ENCODE data around the gene CDKN2A. TPM values are rescaled to one million over a fixed set of nuclear protein-coding genes. Genes with fewer than 3 reads are reported as not detected.
A peak's percentile ranks its signal among the peaks of the same experiment; 100 is the strongest.

The CDKN2A gene
- total RNA-seq, 8 experiments from 2014 or later = 10.1 to 54.7 (median 23.1) TPM

DNA sequence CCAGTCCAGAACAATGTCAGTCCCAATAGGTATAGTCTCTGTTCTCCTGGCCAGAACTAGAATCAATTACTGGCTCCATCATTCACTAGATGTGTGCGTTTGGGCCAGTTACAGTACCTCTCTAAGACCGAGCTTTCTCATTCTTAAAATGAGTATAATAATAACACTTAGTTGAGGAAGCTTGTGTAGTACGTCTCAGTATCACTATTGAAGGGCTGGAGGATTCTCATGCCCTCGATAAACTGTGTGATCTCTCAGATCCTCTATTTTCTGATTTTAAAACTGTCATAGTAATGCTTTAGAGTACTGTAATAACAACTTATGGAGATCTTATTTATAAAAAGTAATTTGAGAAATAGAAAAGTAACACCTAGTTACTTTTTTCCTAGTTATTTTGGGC lies 50.7 kb downstream of the CDKN2A start:
- H3K4me1 ChIP-seq (replicated peaks in 1 of 2) = no peaks in the 10 kb centered on the region
- no peak overlapping the region for H3K27ac ChIP-seq
- in situ Hi-C loops (cut with MboI; ENCODE audit: low pct_unique_long_range_greater_than_20kb in 2 of 9, low sequenced_read_pairs in 9 of 9, unreplicated experiment in 9 of 9) = no loop called here
- 52 to 85% (median 73%) methylated on average over 2 to 4 of the region's 4 CpGs; no CpG with 5 or more reads in 3 of the 10 experiments for WGBS, 10 experiments
- no peak overlapping the region for H3K4me3 ChIP-seq
- no peak for ATAC-seq (replicated peaks in 6 of 8)

DNA sequence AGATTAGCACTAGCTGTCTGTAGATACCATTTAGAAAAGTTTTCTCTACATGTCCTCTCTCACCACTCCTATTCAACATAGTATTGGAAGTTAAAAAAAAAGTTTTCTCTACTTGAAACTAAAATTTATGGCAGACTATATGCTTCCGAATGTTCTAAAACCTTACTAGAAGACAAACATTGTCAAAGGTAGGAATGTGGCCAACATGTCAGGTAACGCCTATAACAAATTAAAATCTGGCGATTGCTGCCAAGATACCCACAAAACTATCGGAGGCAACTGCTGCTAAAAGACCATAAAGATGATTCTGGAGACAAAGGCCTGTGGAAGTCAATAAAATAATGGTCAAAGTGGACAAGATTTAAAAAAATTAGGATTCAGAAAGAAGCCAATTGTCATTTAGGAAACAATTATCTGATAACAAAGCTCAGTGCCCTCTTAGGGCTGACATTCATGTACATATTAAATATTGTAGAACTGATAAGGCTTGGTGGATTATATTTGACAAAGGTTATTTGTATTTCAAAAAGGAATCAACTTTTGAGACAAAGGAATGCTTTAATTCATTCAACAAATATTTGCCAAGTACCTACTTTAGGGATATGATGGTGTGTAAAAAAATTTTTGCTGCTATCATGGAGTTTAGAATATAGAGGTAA lies 52.7 kb downstream of the CDKN2A start:
- ATAC-seq (replicated peaks in 6 of 8) = no peak
- Histone ChIP-seq H3K4me3 (no peak overlapping the region), H3K27ac (no peak overlapping the region), H3K4me1 (replicated peaks in 1 of 2) (no peaks in the 10 kb centered on the region)
- 69 to 100% (median 95%) methylated on average over 1 to 4 of the region's 4 CpGs for whole genome bisulfite sequencing, 10 experiments
- in situ Hi-C loops (cut with MboI; ENCODE audit: low pct_unique_long_range_greater_than_20kb in 2 of 9, low sequenced_read_pairs in 9 of 9, unreplicated experiment in 9 of 9) = no loop called here

DNA sequence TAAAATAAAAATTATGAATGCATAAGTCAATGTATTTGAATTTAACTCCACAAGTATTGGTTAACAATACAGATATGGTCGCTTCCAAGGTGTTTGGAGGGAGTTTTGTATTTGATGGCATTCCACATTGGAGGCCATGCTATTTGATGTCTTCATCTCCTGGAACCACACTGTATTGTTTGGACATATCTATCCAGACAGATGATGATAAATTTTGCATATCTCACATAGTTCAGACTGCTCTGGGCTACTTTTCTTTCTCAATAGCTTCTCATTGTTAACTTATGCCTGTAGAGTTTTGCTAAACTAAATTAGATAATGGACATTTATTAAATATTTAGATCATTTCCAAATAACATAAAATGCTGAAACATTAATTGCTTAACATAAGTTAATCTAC lies 58.0 kb downstream of the CDKN2A start:
- WGBS, 10 experiments = 67 to 86% (median 74%) methylated on average over 1 of the region's 1 CpG; no CpG with 5 or more reads in 4 of the 10 experiments
- Histone ChIP-seq H3K4me1 (replicated peaks in 1 of 2) (no peaks in the 10 kb centered on the region), H3K27ac (no peak overlapping the region), H3K4me3 (no peak overlapping the region)
- in situ Hi-C loops (cut with MboI; ENCODE audit: low pct_unique_long_range_greater_than_20kb in 2 of 9, low sequenced_read_pairs in 9 of 9, unreplicated experiment in 9 of 9) = no loop called here
- ATAC-seq (replicated peaks in 6 of 8) = no peak

DNA sequence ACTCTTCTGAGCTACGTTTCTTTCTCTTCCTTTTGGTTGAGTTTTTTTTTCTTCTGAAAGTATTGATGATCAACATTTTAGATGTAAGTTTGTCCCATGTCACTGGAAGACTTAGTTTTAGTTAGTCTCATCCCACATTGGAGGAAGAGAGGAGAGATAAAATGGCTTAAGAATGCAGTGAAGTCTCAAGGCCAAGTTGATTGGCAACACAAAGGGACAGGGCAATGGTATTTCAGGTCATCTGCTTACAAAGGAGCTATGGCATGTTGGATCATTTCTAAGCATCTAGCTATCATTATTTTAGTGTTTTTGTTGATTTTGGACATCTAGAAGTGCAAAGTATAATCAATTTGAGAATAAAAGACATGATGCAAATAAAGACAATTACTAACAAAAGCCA lies 58.6 kb downstream of the CDKN2A start:
- no peak overlapping the region for H3K4me3 ChIP-seq
- ATAC-seq (replicated peaks in 6 of 8) = no peak
- H3K27ac ChIP-seq = no peak overlapping the region
- 40 to 100% (median 75%) methylated on average over 1 of the region's 1 CpG; no CpG with 5 or more reads in 2 of the 10 experiments for WGBS, 10 experiments
- H3K4me1 ChIP-seq (replicated peaks in 1 of 2) = no peaks in the 10 kb centered on the region
- in situ Hi-C loops (cut with MboI; ENCODE audit: low pct_unique_long_range_greater_than_20kb in 2 of 9, low sequenced_read_pairs in 9 of 9, unreplicated experiment in 9 of 9) = no loop called here

DNA sequence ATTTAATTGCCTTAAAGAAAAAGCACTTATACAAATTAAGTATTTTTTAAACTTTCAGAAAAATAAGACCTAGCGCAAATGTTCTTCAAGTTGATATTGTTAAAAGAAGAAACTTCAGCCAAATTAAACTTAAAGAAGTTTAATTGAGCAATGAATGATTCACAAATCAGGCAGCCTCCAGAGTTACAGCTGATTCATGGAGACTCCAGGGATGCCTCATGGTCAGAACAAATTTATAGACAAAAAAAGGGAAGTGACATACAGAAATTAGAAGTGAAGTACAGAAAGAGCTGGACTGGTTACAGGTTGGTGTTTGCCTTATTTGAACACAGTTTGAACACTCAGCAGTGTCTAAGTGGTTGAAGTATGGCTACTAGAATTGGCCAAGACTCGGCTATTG lies 60.3 kb downstream of the CDKN2A start:
- no peak for ATAC-seq (replicated peaks in 6 of 8)
- in situ Hi-C loops (cut with MboI; ENCODE audit: low pct_unique_long_range_greater_than_20kb in 2 of 9, low sequenced_read_pairs in 9 of 9, unreplicated experiment in 9 of 9) = no loop called here
- Histone ChIP-seq H3K4me3 (no peak overlapping the region), H3K4me1 (replicated peaks in 1 of 2) (no peaks in the 10 kb centered on the region), H3K27ac (no peak overlapping the region)
- WGBS, 10 experiments = 88 to 100% (median 94%) methylated on average over 1 to 2 of the region's 2 CpGs

DNA sequence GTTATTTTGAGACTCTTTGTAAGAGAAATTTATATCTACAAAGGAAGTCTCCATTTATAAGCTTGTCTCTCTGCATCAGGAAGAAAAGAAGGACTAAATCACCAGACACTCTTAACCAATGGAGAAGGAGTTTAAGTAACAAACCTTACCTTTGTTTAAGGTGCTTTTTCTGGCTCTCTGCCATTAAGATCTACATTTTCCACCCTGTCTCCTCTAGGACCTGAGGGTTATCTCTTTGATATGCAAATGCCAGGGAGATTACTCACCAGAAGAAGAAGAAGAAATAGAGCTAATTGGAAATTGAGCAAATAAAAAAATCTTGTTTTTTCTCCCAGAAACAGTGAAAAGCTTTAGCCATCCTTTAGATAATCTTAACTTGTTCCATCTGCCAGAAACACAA lies 60.9 kb downstream of the CDKN2A start:
- H3K4me3 ChIP-seq = no peak overlapping the region
- no peak for ATAC-seq (replicated peaks in 6 of 8)
- H3K4me1 ChIP-seq (replicated peaks in 1 of 2) = no peaks in the 10 kb centered on the region
- in situ Hi-C loops (cut with MboI; ENCODE audit: low pct_unique_long_range_greater_than_20kb in 2 of 9, low sequenced_read_pairs in 9 of 9, unreplicated experiment in 9 of 9) = no loop called here
- no peak overlapping the region for H3K27ac ChIP-seq

DNA sequence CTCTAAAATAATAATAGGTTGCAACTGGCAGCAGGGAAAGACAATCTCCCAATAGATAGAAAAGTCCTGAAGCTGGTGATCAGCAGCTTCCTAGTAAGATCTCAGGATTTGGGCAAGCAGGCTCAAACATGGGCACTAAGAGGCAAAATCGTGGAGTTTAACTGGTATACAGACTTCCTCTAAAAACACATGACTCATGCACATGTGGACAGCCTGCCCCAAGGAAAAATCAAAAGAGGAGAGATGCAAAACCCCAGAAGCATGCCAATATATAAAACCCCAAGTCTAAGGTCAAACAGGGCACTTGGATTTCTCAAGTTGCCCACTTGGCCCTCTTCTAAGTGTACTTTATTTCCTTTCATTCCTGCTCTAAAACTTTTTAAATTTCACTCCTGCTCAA lies 62.8 kb downstream of the CDKN2A start:
- Histone ChIP-seq H3K4me1 (replicated peaks in 1 of 2) (no peaks in the 10 kb centered on the region), H3K27ac (no peak overlapping the region), H3K4me3 (no peak overlapping the region)
- in situ Hi-C loops (cut with MboI; ENCODE audit: low pct_unique_long_range_greater_than_20kb in 2 of 9, low sequenced_read_pairs in 9 of 9, unreplicated experiment in 9 of 9) = no loop called here
- ATAC-seq (replicated peaks in 6 of 8) = peak in 1 of 8 experiments; percentile 25
- WGBS, 10 experiments = 17 to 100% (median 80%) methylated on average over 1 of the region's 1 CpG; no CpG with 5 or more reads in 5 of the 10 experiments

DNA sequence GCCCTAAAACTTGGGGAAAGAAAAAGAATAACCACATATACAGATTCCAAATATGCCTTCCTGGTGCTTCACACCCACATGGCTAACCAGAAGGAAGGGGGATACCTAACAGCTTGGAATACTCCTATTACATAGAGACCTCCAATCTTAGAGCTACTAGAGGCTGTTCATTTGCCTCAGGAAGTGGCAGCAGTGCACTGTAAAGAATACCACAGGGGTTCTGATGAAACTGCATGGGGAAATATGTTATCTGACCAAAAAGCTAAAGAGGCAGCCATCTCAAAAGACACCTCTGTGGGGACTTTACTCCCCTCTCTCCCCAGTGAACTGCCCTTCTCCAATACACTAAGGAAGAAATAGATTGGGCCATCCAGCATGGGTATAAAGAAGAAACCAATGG lies 66.4 kb downstream of the CDKN2A start:
- Histone ChIP-seq H3K4me1 (replicated peaks in 1 of 2) (no peaks in the 10 kb centered on the region), H3K4me3 (no peak overlapping the region), H3K27ac (no peak overlapping the region)
- no peak for ATAC-seq (replicated peaks in 6 of 8)
- in situ Hi-C loops (cut with MboI; ENCODE audit: low pct_unique_long_range_greater_than_20kb in 2 of 9, low sequenced_read_pairs in 9 of 9, unreplicated experiment in 9 of 9) = no loop called here

DNA sequence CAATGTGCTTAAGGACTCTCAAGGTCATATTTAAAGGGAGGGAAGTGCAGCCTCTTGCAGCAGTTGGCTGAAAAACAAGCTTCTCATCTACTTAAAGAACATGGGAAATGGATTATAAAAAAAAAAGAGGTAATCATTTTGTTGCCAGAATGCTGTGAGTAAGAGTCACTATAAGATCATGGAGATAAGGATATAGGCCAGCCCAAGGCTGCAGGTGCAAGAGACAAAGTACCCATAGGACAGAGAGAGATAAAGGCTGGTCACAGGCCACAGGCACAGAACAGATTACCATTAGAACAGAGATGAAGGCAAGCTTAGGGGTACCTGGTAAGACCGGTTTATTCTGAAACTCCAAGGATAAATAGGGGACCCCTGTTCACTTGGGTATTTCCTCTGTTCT lies 70.5 kb downstream of the CDKN2A start:
- no peak for ATAC-seq (replicated peaks in 6 of 8)
- in situ Hi-C loops (cut with MboI; ENCODE audit: low pct_unique_long_range_greater_than_20kb in 2 of 9, low sequenced_read_pairs in 9 of 9, unreplicated experiment in 9 of 9) = no loop called here
- Histone ChIP-seq H3K4me1 (replicated peaks in 1 of 2) (no peaks in the 10 kb centered on the region), H3K27ac (no peak overlapping the region), H3K4me3 (no peak overlapping the region)
- 86 to 100% (median 94%) methylated on average over 1 of the region's 1 CpG; no CpG with 5 or more reads in 4 of the 10 experiments for WGBS, 10 experiments

DNA sequence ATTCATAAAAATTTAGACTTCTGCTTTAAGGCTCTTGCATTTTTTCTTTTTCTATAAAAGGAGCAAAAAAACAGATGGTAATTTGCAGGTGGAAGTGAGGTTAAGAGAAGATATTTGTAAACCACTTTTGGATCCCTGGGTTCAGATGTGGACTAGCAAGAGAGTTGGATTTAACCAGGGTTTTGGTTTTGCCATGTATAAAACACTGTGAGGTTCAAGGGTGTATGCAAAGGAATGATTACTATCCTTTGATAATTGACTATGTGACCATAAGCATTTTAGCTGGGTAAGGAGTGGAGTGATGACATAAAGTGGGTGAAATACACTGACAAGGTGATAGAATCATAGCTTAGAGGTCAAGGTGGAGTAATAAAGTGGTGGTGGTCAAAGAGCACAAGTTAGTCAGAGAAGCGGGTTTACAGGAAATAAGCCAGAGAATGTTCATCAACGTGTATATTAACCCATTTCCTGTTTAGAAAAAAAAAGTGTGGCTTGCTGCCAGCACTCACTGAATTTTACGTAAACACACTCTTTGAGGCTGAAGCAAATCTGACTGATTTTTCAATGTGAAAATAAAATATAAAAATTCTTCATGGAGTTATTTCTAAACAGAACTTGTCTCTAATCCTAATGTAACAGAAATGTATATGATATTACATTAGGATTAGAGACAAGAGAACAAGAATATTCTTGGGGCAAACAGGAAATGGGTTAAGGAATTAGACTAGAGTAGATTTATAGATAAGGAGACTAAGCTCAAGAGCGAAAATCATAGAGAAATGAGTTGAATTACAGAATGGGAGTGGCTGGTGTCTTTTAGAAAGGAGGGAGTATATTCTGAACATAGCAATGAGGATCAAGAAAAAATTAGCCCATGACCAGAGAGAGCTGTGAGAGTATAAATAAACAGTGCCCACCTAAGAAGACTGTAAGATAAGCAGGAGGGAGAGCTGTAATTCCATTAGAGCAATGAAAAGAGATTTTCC lies 74.5 kb downstream of the CDKN2A start:
- Histone ChIP-seq H3K27ac (no peak overlapping the region), H3K4me1 (replicated peaks in 1 of 2) (no peaks in the 10 kb centered on the region), H3K4me3 (no peak overlapping the region)
- peak in 4 of 8 experiments; percentile 41 to 55 (median 50) for ATAC-seq (replicated peaks in 6 of 8)
- WGBS, 10 experiments = 14 to 78% (median 48%) methylated on average over 2 to 4 of the region's 4 CpGs
- in situ Hi-C loops (cut with MboI; ENCODE audit: low pct_unique_long_range_greater_than_20kb in 2 of 9, low sequenced_read_pairs in 9 of 9, unreplicated experiment in 9 of 9) = no loop called here

Other genes with a start within 250 kb of the CDKN2A start
- gene MTAP, start 191.8 kb downstream of the CDKN2A start, total RNA-seq = 10 to 100 TPM; 11.2 to 47.5 (median 18.8) TPM
- 10 to 100 TPM in 1 of 8 experiments, 1 to 10 TPM in 7; 2.1 to 12.2 (median 3.9) TPM for gene CDKN2B-AS1, start 399 bp upstream of the CDKN2A start, total RNA-seq
- 10 to 100 TPM in 1 of 8 experiments, 1 to 10 TPM in 7; 3.0 to 45.3 (median 7.5) TPM for gene CDKN2B, start 14.9 kb upstream of the CDKN2A start, total RNA-seq

Data from motor neuron (in vitro differentiated cells).